Epidermal melanocyte (primary cell): ENCODE results near the gene SPRR2F.
"Not testable (repeated sequence)": the region's sequence is repeated elsewhere in the genome, so short reads cannot be mapped to it uniquely, and the experiment has no call there.

ENCODE experiments used
- DNase-seq: peaks from one replicate; pipeline ENCODE4 v3.0.0; 2011; ENCODE audit warnings: low spot score; ENCODE audit not compliant: insufficient read length

SPRR2F gene, protein sequence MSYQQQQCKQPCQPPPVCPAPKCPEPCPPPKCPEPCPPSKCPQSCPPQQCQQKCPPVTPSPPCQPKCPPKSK

DNA sequence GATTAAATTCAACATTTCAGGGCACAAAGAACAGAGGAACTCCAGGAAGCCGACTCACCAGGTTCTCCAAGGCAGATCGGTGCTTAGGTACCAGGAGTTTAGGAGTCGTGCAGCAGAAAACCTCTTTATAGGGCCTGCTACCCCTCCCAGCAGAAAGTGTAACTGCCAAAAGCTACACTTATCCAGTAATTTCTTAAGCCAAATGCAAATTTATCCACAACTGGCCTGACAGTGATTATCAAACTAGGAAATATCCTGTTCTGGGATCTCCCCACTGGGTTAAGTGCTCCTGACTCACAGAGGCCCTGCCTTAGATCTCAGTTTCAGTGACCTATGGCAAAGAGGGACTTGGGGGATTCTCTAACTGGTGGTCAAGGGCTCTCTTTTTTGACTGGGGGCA lies at the start of gene SPRR2F:
SPRR2F (minus strand) TSS at position 101 of the 400 bp plus-strand sequence. CDS start 783 bp downstream, outside the sequence.
- DNase-seq = no peak

DNA sequence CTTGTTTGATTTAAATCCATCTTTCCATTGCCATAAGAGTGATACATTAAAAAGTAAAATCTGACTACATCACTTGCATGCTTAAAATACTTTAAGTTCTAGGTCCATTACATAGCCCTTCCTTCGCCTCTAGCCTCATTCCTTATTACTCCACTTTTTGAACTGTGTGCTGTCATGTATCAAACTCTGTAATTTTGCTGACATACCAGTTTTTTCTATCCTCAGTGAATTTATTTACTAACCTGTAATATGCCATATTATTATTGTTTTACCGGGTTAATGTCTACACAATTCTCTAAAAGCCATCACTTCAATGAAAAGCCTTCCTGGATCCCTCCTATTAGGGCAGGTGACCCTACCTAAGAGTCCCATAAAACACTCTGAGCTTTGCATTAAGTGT lies 42.2 kb upstream of the SPRR2F start:
- no peak for DNase-seq

DNA sequence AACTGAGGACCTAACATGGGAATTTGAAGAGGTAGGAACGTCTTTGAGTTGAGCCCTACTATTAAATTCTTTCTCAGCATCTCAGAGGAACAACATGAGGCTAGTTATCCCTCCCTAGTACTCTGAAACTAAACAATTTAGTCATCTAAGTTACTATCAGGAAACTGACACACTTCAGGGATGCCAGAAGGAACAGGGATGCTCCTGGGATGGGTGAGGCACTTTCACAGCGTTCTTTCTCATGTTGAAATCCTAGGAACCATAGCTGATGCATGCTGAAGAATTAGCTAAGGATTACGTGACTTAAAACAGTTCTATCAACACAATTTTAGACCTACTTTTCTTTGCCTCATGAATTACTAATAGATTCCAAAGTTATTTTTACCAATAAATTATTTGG lies 39.2 kb upstream of the SPRR2F start:
- no peak for DNase-seq

DNA sequence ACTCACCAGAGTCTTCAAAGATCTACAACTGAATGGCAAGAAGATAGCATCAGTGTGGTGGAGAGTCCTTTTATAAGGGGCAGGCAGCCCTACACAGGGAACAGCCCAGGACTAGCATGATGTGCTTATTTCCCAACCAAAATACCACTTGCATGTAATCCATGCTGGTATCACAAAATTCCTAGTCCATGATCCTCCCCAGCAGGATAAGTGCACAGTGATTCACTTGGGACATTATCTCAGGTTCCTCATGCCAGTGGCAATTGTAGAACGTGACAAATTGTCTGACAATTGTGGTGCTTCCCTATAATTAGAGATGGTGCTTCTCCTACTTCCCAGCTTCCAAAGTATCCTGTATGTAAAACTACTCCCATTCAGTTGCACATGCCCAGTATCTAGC lies 37.5 kb upstream of the SPRR2F start, which contains the start of gene SPRR2G:
SPRR2G (minus strand) TSS at position 45 of the 400 bp plus-strand sequence. CDS start 780 bp downstream, outside the sequence.
- DNase-seq = no peak

DNA sequence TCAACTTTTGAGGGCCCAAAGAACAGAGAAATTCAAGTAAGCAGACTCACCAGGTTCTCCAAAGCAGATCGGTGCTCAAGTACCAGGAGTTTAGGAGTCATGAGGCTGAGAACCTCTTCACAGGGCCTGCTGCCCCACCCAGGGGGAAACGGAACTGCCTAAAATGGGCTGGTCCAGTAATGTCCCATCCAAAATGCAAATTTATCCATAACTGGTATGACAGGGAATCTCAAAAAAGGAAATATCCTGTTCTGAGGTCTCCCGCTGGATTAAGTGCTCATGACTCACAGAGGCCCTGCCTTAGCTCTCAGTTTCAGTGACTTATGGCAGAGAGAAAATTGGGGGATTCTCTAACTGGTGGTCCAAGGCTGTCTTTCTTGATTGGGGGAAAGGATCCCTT lies 28.1 kb upstream of the SPRR2F start:
- DNase-seq = no peak

DNA sequence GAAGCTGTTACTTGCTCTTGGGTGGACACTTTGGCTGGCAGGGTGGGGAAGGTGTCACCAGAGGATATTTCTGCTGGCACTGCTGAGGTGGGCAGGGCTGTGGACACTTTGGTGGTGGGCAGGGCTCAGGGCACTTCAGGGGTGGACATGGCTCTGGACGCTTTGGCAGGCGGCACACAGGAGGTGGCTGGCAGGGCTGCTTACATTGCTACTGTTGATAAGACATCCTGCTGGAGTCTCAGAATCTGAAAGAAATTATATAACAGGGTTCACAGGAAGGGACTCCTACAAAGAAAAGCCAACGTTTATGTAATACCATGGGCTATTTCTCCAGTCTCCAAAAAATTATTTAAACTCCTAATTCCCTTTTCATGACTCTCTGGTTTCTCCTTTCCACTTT lies 27.2 kb upstream of the SPRR2F start:
- DNase-seq = no peak

DNA sequence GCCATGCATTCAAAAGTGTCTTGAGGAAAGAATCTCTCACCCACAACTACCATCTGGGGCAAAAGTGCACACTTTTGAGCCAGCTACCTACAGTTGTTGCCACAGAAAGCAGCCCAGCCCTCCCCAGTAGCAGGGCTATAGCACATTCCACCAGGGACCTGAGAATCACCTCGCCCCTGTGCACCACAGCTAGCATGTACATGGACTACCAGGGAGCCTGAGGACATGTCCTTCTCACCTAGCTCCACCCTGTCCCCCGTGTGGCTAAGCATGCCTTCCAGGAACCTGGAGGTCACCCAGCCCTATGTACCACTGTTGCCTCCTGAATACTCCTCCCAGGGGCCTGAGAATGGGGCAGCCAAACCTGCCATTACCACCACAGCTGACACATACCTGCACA lies 20.4 kb upstream of the SPRR2F start:
- no peak for DNase-seq

DNA sequence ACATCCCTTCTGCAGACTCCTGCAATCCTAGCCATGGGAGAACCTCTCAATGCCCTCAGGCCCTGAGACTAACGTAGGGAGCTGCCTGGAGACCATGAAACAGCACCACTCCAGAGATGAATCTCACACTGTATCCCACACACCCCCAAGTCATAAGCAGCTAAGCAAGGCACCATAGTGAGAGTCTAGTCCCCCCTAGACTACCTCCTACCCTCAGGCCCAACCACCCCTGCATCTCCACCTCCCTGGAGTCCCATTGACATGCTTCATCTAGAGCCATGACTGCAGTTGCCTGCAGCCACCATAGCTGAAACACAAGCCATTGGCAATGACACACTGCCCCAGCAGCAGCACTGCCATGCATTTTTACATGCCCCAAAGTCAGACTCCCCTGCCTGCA lies 20.0 kb upstream of the SPRR2F start:
- no peak for DNase-seq

DNA sequence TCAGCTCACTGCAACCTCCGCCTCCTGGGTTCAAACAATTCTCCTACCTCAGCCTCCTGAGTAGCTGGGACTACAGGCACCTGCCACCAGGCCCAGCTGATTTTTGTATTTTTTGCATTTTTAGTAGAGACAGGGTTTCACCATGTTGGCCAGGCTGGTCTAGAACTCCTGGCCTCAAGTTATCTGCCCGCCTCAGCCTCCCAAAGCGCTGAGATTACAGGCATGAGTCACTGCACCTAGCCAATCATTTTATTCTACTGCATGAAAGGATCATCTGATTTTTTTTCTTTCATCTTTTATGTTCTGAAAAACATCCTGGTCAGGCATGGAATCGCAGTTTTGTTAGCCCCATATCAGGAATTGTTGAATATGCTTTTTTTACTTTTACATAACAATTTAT lies 15.4 kb upstream of the SPRR2F start:
- not testable (repeated sequence) for DNase-seq

DNA sequence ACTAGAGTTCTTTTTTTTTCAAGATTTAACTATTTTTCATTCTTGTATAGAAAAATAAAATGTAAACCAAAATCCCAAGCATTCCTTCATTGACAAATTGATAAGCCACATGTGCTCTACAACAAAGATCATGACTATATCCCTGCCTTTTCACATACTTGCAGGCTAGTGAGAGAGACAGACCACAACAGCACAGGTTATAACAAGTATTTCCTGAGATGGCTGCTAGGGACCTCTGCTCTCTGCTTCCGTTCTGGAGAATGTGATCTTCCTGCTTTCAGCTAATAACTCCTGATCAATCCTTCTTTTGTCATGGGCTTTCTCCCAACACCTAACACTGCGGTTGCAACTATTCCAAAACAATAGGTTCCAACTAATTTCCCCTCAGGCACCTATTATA lies 14.0 kb upstream of the SPRR2F start:
- no peak for DNase-seq

DNA sequence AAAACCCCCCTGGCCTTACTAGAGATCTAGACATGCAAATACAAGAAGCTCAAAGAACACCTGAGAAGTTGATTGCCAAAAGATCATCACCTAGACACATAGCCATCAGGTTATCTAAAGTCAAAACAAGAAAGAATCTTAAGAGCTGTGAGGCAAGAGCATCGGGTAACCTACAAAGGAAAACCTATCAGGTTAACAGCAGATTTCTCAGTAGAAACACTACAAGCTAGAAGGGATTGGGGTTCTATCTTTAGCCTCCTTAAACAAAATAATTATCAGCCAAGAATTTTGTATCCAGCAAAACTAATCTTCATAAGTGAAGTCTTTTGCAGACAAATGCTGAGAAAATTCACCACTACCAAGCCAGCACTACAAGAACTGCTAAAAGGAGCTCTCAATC lies 12.2 kb upstream of the SPRR2F start:
- DNase-seq = no peak

DNA sequence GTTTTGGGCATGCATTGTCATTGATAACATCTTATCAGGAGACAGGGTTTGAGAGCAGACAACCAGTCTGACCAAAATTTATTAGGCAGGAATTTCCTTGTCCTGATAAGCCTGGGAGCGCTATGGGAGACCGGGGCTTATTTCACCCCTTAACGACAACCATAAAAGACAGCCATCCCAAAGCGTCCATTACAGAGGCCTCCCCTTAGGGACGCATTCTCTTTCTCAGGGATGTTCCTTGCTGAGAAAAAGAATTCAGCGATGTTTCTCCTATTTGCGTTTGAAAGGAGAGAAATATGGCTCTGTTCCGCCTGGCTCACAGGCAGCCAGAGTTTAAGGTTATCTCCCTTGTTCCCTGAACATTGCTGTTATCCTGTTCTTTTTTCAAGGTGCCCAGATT lies 10.5 kb upstream of the SPRR2F start:
- DNase-seq = not testable (repeated sequence)

DNA sequence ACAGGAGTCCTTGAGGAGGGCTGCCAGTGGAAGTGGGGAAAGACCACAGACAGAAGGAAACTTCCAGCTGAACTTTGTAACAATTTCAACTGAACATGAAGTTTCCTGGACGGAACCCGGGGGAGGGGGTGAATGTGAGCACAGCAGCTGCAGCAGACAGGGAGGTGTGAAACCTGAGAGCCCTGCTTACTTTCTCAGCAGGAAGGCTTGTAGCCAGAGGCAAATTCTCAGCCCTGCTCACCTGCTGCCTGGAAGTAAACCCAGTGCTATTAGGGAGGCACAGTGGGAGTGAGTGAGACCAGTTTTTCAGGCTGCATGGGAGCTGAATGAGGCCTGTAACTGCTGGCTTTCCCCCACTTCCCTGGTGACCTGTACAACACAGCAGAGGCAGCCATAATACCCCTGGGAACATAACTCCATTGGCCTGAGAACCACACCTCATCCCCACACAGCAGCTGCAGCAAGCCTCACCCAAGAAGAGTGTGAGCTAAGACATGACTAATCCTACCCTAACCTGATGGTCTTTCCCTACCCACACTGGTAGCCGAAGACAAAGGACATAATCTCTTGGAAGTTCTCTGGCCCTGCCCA lies 9.6 kb upstream of the SPRR2F start:
- no peak for DNase-seq

DNA sequence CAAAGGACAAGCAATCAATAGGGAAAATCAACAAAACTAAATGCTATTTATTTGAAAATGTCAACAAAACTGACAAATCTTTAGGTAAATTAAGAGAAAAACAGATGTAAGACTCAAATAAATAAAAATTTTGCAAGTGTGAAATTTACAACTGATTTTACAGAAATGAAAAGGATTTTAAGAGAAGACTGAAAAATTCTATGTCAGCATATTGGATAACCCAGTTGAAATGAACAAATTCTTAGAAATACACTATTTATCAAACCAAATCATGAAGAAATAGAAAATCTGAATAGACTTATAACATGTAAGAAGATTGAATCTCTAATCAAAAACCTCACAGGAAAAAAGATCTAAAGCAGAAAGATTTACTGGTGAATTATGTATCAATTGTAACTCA lies 7.6 kb upstream of the SPRR2F start:
- DNase-seq = no peak

DNA sequence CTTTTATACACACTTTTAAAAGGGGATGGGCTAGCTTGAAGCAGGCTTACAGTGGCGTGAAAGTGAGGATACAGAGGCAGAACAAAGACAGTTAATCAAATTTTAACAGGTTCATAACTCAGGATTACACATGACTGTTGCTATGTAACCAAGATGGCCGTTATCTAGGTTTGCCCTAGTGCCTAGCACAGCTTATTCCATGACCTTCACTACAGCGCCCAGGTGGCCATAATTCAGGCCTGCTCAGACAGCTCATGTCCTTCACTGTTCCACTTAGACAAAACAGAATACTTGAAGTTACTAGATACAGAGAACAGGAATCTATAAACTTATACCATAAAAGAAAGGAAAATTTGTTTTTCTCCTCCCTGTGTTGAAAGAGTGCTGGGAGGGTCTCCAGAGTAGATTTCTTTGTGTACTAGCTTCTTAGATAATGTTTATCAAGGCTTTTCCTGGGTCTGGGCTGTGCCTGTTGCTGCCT lies 6.2 kb upstream of the SPRR2F start:
- DNase-seq = no peak

DNA sequence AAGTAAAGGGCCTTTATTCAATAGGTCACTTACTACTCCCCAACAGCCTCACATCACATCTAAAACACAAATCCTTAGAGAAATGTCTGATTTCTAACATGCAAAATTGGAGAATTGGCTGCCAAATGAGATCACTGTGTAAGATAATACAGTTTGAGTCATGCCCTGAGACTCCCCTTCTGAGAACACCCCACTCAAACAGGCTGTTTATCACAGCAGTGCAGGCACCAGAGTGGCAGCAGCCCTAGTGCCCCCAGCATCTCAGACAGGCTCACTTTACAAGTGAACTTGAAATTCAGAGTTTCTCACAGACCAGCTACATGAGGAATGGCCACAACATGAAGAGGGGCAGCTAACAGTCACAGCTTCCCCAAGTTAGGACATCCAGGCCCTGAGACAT lies 1.9 kb upstream of the SPRR2F start:
- not testable (repeated sequence) for DNase-seq

DNA sequence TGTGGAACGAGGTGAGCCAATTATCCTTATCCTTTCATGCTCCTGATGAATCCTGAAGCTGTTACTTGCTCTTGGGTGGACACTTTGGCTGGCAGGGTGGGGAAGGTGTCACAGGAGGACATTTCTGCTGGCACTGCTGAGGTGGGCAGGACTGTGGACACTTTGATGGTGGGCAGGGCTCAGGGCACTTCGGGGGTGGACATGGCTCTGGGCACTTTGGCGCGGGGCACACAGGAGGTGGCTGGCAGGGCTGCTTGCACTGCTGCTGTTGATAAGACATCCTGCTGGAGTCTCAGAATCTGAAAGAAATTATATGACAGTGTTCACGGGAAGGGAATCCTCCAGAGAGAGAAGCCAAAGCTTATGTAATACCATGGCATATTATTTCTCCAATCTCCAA lies 862 bp downstream of the SPRR2F start:
- not testable (repeated sequence) for DNase-seq

DNA sequence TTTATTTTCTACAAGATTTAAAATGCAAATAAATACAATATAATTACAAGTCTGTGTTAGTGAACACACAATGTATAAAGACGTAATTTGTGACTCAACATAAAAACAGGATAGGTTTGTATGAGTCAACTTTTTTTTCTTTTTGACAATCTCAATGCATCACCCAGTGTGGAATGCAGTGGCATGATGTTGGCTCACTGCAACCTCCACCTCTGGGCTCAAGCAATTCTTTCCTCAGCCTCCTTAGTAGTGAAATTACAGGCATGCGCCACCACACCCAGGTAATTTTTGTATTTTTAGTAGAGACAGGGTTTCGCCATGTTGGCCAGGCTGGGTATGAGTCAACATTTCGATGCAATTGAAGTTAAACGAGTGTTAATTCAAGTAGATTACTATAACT lies 13.1 kb downstream of the SPRR2F start:
- no peak for DNase-seq

DNA sequence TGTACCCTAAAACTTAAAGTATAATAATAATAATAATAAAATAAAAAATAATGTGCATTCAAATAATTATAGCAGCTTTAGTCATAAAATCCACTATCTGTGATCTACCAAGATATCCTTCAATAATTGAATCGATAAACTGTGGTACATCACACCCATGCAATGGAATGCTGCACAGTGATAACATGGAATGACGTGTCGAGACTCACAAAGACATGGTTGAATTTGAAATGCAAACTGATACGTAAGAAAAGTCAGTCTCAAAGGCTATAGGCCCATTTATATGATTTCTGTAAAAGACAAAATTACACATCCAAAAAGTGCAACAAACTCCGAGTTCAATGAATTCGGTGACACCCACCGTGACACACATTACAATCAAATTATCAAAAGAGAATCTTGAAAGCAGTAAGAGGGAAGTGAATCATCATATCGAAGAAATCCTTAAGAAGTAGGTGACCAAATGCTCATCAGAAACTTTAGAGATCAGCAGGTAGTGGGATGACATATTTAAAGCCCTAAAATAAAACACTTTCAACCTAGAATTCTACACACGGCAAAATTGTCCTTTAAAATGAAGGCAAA lies 13.8 kb downstream of the SPRR2F start:
- DNase-seq = no peak

DNA sequence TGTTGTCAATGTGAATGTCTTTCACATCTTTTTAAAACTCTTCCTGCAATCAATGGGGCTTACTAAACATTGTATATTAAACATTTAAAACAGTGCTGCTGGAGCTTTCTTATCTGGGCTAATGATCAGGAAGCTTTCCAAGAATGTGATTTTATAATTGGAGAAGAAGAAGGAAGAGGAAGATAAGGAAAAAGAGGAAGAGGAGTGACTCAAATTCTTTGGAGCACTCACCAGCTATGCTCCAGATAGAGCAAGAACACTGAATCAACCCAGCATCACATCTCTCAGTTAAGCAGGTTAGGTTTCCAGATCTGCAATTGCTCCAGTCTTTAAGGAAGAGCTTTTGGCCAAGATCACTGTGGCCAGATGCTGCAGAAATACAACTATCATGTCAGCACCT lies 17.6 kb downstream of the SPRR2F start:
- DNase-seq = no peak

DNA sequence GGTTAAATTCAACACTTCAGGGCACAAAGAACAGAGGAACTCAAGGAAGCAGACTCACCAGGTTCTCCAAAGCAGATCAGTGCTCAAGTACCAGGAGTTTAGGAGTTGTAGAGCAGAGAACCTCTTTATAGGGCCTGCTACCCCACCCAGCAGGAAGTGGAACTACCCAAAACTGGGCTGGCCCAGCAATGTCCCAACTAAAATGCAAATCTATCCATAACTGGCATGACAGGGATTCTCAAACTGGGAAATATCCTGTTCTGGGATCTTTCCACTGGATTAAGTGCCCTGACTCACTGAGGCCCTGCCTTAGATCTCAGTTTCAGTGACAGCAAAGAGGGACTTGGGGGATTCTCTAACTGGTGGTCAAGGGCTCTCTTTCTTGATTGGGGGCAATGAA lies 18.9 kb downstream of the SPRR2F start, which contains the start of gene SPRR2E:
SPRR2E (minus strand) TSS at position 101 of the 400 bp plus-strand sequence. CDS start 775 bp downstream, outside the sequence.
- no peak for DNase-seq

DNA sequence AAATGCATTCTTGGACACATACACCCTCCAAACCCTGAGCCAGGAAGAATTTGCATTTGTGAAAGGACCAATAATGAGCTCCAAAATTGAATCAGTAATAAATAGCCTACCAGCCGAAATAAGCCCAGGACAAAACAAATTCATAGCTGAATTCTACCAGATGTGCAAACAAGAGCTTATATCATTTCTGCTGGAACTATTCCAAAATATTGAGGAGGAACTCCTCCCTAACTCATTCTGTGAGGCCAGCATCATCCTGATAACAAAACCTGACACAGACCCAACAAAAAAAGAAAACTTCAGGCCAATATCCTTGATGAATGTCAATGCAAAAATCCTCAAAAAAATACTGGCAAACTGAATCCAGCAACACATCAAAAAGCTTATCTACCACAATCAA lies 25.7 kb downstream of the SPRR2F start:
- no peak for DNase-seq

DNA sequence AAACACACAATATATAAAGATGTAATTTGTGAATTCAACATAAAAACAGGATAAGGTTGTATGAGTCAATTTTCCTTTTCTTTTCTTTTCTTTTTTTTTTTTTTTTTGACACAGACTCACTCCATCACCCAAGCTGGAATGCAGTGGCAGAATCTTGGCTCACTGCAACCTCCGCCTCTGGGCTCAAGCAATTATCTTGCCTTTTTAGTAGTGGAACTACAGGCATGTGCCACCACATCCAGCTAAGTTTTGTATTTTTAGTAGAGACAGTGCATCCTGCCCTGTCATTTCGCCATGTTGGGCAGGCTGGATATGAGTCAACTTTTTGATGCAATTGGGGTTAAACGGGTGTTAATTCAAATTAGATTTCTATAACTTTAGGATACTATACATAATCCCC lies 31.6 kb downstream of the SPRR2F start:
- DNase-seq = no peak
